ENCODE measurements around the gene IRX4.

Gene IRX4

DNA sequence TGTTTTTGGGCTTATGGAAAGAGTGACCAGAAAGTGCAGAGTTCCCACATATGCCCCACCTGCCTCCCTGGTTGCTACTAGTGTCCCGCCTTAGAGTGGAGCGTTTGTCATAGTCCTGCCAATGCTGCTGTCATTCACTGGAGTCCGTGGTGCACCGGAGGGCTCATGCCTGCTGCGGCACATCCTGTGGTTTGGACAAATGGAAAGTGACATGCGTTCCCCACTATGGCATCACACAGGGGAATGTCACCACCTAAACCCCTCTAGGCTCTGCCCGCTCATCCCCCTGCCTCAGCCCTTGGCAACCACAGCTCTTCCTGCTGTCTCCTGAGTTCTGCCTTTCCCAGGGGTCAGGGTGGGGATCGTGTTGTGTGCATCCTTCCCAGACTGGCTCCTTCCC is 29.2 kb downstream of the IRX4 start:
- no peak for ATAC-seq
- TF ChIP-seq ZC3H10 (CRISPR knock-in tag; IDR thresholded peaks at IDR 0.05) (no peak), ARNTL (CRISPR knock-in tag; IDR thresholded peaks at IDR 0.05; ENCODE audit: borderline replicate concordance, low read depth) (no peak), BACH2 (CRISPR knock-in tag; IDR thresholded peaks at IDR 0.05; ENCODE audit: borderline replicate concordance) (no peak), ZFP30 (CRISPR knock-in tag; IDR thresholded peaks at IDR 0.05) (no peak), ISL1 (CRISPR knock-in tag; IDR thresholded peaks at IDR 0.05) (no peak), SNAI2 (CRISPR knock-in tag; IDR thresholded peaks at IDR 0.05) (no peak), PATZ1 (CRISPR knock-in tag; IDR thresholded peaks at IDR 0.05; ENCODE audit: borderline replicate concordance) (no peak), ZNF8 (CRISPR knock-in tag; IDR thresholded peaks at IDR 0.05) (no peak), POU6F1 (CRISPR knock-in tag; IDR thresholded peaks at IDR 0.05; ENCODE audit: borderline replicate concordance, low read depth) (no peak), TCF4 (CRISPR knock-in tag; IDR thresholded peaks at IDR 0.05; ENCODE audit: borderline replicate concordance) (no peak), CSRNP3 (CRISPR knock-in tag; IDR thresholded peaks at IDR 0.05) (no peak), ZNF70 (CRISPR knock-in tag; IDR thresholded peaks at IDR 0.05) (no peak), ZNF565 (CRISPR knock-in tag; conservative IDR thresholded peaks at IDR 0.05; ENCODE audit: low read depth) (no peak), RARB (CRISPR knock-in tag; IDR thresholded peaks at IDR 0.05) (no peak), PPARA (CRISPR knock-in tag; IDR thresholded peaks at IDR 0.05; ENCODE audit: borderline replicate concordance) (no peak)
- TF ChIP-seq, protein P1, sequence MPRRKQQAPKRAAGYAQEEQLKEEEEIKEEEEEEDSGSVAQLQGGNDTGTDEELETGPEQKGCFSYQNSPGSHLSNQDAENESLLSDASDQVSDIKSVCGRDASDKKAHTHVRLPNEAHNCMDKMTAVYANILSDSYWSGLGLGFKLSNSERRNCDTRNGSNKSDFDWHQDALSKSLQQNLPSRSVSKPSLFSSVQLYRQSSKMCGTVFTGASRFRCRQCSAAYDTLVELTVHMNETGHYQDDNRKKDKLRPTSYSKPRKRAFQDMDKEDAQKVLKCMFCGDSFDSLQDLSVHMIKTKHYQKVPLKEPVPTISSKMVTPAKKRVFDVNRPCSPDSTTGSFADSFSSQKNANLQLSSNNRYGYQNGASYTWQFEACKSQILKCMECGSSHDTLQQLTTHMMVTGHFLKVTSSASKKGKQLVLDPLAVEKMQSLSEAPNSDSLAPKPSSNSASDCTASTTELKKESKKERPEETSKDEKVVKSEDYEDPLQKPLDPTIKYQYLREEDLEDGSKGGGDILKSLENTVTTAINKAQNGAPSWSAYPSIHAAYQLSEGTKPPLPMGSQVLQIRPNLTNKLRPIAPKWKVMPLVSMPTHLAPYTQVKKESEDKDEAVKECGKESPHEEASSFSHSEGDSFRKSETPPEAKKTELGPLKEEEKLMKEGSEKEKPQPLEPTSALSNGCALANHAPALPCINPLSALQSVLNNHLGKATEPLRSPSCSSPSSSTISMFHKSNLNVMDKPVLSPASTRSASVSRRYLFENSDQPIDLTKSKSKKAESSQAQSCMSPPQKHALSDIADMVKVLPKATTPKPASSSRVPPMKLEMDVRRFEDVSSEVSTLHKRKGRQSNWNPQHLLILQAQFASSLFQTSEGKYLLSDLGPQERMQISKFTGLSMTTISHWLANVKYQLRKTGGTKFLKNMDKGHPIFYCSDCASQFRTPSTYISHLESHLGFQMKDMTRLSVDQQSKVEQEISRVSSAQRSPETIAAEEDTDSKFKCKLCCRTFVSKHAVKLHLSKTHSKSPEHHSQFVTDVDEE (CRISPR knock-in tag; IDR thresholded peaks at IDR 0.05): no peak

DNA sequence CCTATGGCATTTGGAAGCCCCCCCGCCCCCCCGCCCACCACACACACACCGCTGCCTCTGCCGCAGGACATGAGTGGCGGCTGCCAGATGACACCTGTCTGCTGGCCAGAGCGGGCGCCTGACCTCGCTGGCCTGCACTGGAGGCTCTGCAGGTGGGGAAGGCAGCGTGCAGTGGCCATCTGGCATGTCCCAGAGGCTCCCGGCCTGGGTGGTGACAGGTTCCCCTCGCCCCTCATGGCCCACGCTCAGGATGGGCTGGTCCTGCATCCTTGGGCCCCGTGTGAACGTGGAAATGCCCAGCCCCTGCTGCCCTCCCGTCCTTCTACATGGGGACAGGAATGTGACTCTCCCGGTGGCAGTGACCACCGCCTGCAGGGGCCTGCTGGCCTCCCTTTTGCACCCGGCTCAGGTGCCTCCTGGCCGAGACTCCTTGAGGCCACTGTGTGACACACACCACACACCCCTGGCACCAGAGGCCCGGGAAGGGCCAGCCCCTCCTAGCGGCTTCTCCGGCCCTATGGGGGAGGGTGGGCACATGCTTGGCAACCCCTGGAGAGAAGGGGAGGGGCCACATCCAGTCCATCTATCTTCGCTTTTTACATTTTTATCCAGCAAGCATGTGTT is 30.3 kb downstream of the IRX4 start:
- TF ChIP-seq SNAI2 (CRISPR knock-in tag; IDR thresholded peaks at IDR 0.05) (no peak), ISL1 (CRISPR knock-in tag; IDR thresholded peaks at IDR 0.05) (no peak), PPARA (CRISPR knock-in tag; IDR thresholded peaks at IDR 0.05; ENCODE audit: borderline replicate concordance) (no peak), ARNTL (CRISPR knock-in tag; IDR thresholded peaks at IDR 0.05; ENCODE audit: borderline replicate concordance, low read depth) (no peak), CSDC2 (CRISPR knock-in tag; IDR thresholded peaks at IDR 0.05) (no peak), TOX (CRISPR knock-in tag; IDR thresholded peaks at IDR 0.05; ENCODE audit: borderline replicate concordance) (no peak), ZNF565 (CRISPR knock-in tag; conservative IDR thresholded peaks at IDR 0.05; ENCODE audit: low read depth) (no peak), ESRRG (CRISPR knock-in tag; IDR thresholded peaks at IDR 0.05) (no peak), ZNF70 (CRISPR knock-in tag; IDR thresholded peaks at IDR 0.05) (no peak), GLIS3 (CRISPR knock-in tag; IDR thresholded peaks at IDR 0.05) (no peak), BACH2 (CRISPR knock-in tag; IDR thresholded peaks at IDR 0.05; ENCODE audit: borderline replicate concordance) (no peak), ZC3H10 (CRISPR knock-in tag; IDR thresholded peaks at IDR 0.05) (no peak), OSR1 (CRISPR knock-in tag; IDR thresholded peaks at IDR 0.05) (no peak), PATZ1 (CRISPR knock-in tag; IDR thresholded peaks at IDR 0.05; ENCODE audit: borderline replicate concordance) (no peak), ZFP30 (CRISPR knock-in tag; IDR thresholded peaks at IDR 0.05) (no peak), RARB (CRISPR knock-in tag; IDR thresholded peaks at IDR 0.05) (no peak), ZNF8 (CRISPR knock-in tag; IDR thresholded peaks at IDR 0.05) (no peak)
- TF ChIP-seq, protein P1 (CRISPR knock-in tag; IDR thresholded peaks at IDR 0.05): no peak
- no peak for ATAC-seq
